Epithelial cell of proximal tubule (primary cell): ENCODE data around the gene EXOC6. TPM values are rescaled to one million over a fixed set of nuclear protein-coding genes. Genes with fewer than 3 reads are reported as not detected.

Experiments
- DNase-seq: peaks from one replicate; pipeline ENCODE4 v3.0.0-alpha.2; 2011; ENCODE audit warnings: low read depth
- H3K4me3 ChIP-seq: 2 replicates; pipeline ENCODE4 v1.5.1; 2011; ENCODE audit warnings: low read depth, mild to moderate bottlenecking, low read length
- CTCF ChIP-seq: conservative IDR thresholded peaks from 2 replicates; pipeline ENCODE4 v1.5.1; 2012; ENCODE audit warnings: low read depth, mild to moderate bottlenecking, low read length
- total RNA-seq: library from RNA; depleted of rRNA; stranded (reverse); fragments of >200 nt; gene quantifications from 2 replicates; pipeline ENCODE4 v1.2.3, GENCODE V29; 2015

Gene EXOC6
- total RNA-seq, 1 donor from 2014 or later: 12.1 TPM

- DNase-seq: no peak
- TF ChIP-seq CTCF: no peak
- no peak overlapping the region for H3K4me3 ChIP-seq
Observed at GRCh38 chr10:92846854-92847201, 1.5 kb upstream of the EXOC6 start.

- H3K4me3 ChIP-seq: peak overlapping the region; percentile 88
- peak; percentile 62 for DNase-seq
- TF ChIP-seq CTCF: no peak
Observed at GRCh38 chr10:92847202-92847864, 987 bp upstream of the EXOC6 start.

GRCh38 chr10:92848037-92848440 lies 281 bp upstream of the EXOC6 start:
- DNase-seq: no peak
- TF ChIP-seq CTCF: no peak

GRCh38 chr10:92849234-92849525 lies 860 bp downstream of the EXOC6 start:
- H3K4me3 ChIP-seq: peak overlapping the region; percentile 88
- no peak for TF ChIP-seq CTCF
- no peak for DNase-seq

More at GRCh38 chr10:92848037-92848440, 281 bp upstream of the EXOC6 start:
- peak overlapping the region; percentile 88 for H3K4me3 ChIP-seq

- no peak for DNase-seq
- peak overlapping the region; percentile 88 for H3K4me3 ChIP-seq
- TF ChIP-seq CTCF: no peak
Observed at GRCh38 chr10:92849576-92850090, 1.3 kb downstream of the EXOC6 start.

GRCh38 chr10:92850185-92850584 lies 1.9 kb downstream of the EXOC6 start:
- no peak overlapping the region for H3K4me3 ChIP-seq
- no peak for TF ChIP-seq CTCF
- no peak for DNase-seq

GRCh38 chr10:92851003-92851402 lies 2.7 kb downstream of the EXOC6 start:
- TF ChIP-seq CTCF: no peak
- no peak for DNase-seq
- H3K4me3 ChIP-seq: no peak overlapping the region
